ENCODE results near the gene BNIP1.

Gene BNIP1

DNA sequence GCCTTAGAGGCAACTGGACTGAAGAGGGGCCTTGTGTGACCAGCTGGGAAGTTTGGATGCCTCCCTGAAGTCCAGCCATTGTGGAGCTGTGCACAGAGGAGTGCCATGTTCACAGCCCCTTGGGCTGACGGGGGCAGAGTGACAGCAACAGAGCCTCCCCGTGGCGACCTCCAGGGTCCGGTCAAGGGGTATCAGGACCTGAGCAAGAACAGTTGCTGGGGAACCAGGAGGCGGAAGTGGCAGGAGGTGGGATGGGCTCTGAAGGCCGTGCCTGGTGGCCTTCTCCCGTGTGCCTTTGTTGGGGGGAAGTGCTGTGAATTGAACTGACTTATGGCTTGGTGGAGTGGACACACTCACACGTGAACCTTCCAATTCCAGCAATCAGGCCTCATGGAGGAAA, 14.0 kb downstream of the BNIP1 start:
- H3K27ac ChIP-seq (ENCODE audit: extremely low read depth, low read depth, low read length) = no peak overlapping the region
- TF ChIP-seq ZNF621 (tag by site-specific recombination; IDR thresholded peaks at IDR 0.05) (no peak), ZNF274 (IDR thresholded peaks at IDR 0.05; ENCODE audit: low read length) (no peak), ZNF274 (tag by site-specific recombination; IDR thresholded peaks at IDR 0.05; ENCODE audit: borderline replicate concordance) (no peak), SCRT2 (tag by site-specific recombination; IDR thresholded peaks at IDR 0.05) (no peak), ZNF133 (tag by site-specific recombination; IDR thresholded peaks at IDR 0.05) (no peak), ZNF214 (tag by site-specific recombination; IDR thresholded peaks at IDR 0.05; ENCODE audit: borderline replicate concordance) (no peak), ZNF660 (tag by site-specific recombination; IDR thresholded peaks at IDR 0.05) (no peak), ZBTB49 (tag by site-specific recombination; IDR thresholded peaks at IDR 0.05; ENCODE audit: low read depth) (no peak), ZNF645 (tag by site-specific recombination; IDR thresholded peaks at IDR 0.05) (no peak), KLF9 (tag by site-specific recombination; IDR thresholded peaks at IDR 0.05; ENCODE audit: low read depth) (no peak), ZNF518A (tag by site-specific recombination; conservative IDR thresholded peaks at IDR 0.05; ENCODE audit: low read depth) (no peak), ZNF426 (tag by site-specific recombination; IDR thresholded peaks at IDR 0.05) (no peak), ZNF510 (tag by site-specific recombination; IDR thresholded peaks at IDR 0.05; ENCODE audit: insufficient replicate concordance) (no peak), ZNF629 (tag by site-specific recombination; IDR thresholded peaks at IDR 0.05) (no peak), SP7 (tag by site-specific recombination; IDR thresholded peaks at IDR 0.05) (no peak), ZNF398 (tag by site-specific recombination; IDR thresholded peaks at IDR 0.05) (no peak), ZNF350 (tag by site-specific recombination; IDR thresholded peaks at IDR 0.05) (no peak), ZNF785 (tag by site-specific recombination; IDR thresholded peaks at IDR 0.05) (no peak)
- TF ChIP-seq, protein P1, sequence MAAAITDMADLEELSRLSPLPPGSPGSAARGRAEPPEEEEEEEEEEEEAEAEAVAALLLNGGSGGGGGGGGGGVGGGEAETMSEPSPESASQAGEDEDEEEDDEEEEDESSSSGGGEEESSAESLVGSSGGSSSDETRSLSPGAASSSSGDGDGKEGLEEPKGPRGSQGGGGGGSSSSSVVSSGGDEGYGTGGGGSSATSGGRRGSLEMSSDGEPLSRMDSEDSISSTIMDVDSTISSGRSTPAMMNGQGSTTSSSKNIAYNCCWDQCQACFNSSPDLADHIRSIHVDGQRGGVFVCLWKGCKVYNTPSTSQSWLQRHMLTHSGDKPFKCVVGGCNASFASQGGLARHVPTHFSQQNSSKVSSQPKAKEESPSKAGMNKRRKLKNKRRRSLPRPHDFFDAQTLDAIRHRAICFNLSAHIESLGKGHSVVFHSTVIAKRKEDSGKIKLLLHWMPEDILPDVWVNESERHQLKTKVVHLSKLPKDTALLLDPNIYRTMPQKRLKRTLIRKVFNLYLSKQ (tag by site-specific recombination; IDR thresholded peaks at IDR 0.05; ENCODE audit: borderline replicate concordance) = no peak
- TF ChIP-seq, protein P2, sequence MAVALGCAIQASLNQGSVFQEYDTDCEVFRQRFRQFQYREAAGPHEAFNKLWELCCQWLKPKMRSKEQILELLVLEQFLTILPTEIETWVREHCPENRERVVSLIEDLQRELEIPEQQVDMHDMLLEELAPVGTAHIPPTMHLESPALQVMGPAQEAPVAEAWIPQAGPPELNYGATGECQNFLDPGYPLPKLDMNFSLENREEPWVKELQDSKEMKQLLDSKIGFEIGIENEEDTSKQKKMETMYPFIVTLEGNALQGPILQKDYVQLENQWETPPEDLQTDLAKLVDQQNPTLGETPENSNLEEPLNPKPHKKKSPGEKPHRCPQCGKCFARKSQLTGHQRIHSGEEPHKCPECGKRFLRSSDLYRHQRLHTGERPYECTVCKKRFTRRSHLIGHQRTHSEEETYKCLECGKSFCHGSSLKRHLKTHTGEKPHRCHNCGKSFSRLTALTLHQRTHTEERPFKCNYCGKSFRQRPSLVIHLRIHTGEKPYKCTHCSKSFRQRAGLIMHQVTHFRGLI (tag by site-specific recombination; IDR thresholded peaks at IDR 0.05) = no peak
- TF ChIP-seq, protein P3, sequence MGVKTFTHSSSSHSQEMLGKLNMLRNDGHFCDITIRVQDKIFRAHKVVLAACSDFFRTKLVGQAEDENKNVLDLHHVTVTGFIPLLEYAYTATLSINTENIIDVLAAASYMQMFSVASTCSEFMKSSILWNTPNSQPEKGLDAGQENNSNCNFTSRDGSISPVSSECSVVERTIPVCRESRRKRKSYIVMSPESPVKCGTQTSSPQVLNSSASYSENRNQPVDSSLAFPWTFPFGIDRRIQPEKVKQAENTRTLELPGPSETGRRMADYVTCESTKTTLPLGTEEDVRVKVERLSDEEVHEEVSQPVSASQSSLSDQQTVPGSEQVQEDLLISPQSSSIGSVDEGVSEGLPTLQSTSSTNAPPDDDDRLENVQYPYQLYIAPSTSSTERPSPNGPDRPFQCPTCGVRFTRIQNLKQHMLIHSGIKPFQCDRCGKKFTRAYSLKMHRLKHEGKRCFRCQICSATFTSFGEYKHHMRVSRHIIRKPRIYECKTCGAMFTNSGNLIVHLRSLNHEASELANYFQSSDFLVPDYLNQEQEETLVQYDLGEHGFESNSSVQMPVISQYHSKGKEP (tag by site-specific recombination; IDR thresholded peaks at IDR 0.05) = no peak
- no peak overlapping the region for H3K4me3 ChIP-seq (ENCODE audit: low read depth, low read length)
- no peaks in the 10 kb centered on the region for H3K4me1 ChIP-seq (ENCODE audit: control insufficient read depth, insufficient read depth, low read length)
- POLR2A ChIA-PET = no interaction called here
- H3K36me3 ChIP-seq (ENCODE audit: control insufficient read depth in 2 of 2, insufficient read depth in 1 of 2, low read length in 2 of 2) = peaks cover 30 to 59% of the 10 kb centered on the region in 2 experiments
- CTCF ChIA-PET = interaction anchor here (0.6 kb wide), 1 partner anchor 654 kb away, joined by 7 read pairs; no protein-coding TSS in a partner anchor
- H3K9me3 ChIP-seq (ENCODE audit: control insufficient read depth, insufficient read depth, low read depth, low read length) = no peaks in the 10 kb centered on the region

Data from HEK293 (cell line).